ENCODE data around the gene GPC6.

Gene GPC6

GRCh38 chr13:93861818-93862217, 635.2 kb downstream of the GPC6 start:
- Histone ChIP-seq H3K23ac (ENCODE audit: low read length) (no peak overlapping the region), H2BK120ac (ENCODE audit: insufficient read depth, low read length, poor library complexity) (no peak overlapping the region)

DNA sequence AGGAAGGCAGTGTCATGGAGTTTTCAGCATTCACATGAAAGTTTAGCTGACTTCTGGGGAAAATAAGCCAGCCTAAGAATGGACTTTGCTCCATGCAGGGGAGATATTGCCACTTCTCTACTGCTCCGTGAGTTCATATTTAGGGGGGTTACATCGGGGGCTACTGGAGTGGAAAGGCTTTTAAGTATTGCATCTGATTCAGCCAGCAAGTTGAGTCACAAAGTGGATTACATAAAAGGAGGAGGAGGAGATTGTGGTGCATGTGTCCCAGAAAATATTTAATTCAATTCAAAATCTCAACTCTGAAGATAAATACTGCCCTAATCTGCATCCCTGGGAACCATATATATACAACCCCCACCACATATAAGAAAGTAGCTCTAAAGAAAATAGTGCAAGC, 635.7 kb downstream of the GPC6 start:
- Histone ChIP-seq H3K4me2 (ENCODE audit: low read length) (no peak overlapping the region), H3K9me3 (ENCODE audit: insufficient read depth, low read depth, low read length) (no peaks in the 10 kb centered on the region), H2BK12ac (ENCODE audit: low read length) (no peak overlapping the region), H3K23ac (ENCODE audit: low read length) (no peak overlapping the region), H3K79me2 (ENCODE audit: control insufficient read depth, insufficient read depth, low read length, poor library complexity) (no peaks in the 10 kb centered on the region), H2AFZ (ENCODE audit: insufficient read depth, low read length, poor library complexity) (no peak overlapping the region), H2AK5ac (ENCODE audit: low read length) (no peak overlapping the region), H2BK120ac (ENCODE audit: insufficient read depth, low read length, poor library complexity) (no peak overlapping the region), H3K14ac (ENCODE audit: low read length) (no peak overlapping the region), H2BK5ac (ENCODE audit: low read depth, low read length, poor library complexity) (no peak overlapping the region), H3K27me3 (ENCODE audit: insufficient read depth, low read length) (no peaks in the 10 kb centered on the region), H4K12ac (ENCODE audit: low read depth, low read length) (no peak overlapping the region), H3K4ac (ENCODE audit: low read depth, low read length) (no peak overlapping the region), H3K9ac (ENCODE audit: low read length) (no peak overlapping the region), H3K27ac (ENCODE audit: low read depth, low read length) (peak overlapping the region; percentile 34), H4K91ac (ENCODE audit: low read depth, low read length) (no peak overlapping the region), H3K79me1 (ENCODE audit: low read length) (peaks cover 2% of the 10 kb centered on the region), H4K8ac (ENCODE audit: low read depth, low read length) (no peak overlapping the region), H3K18ac (ENCODE audit: low read length) (no peak overlapping the region), H3K4me1 (ENCODE audit: control insufficient read depth in 1 of 2, insufficient read depth in 2 of 2, low read length in 2 of 2) (peaks cover 0 to 6% of the 10 kb centered on the region in 2 experiments), H3K36me3 (ENCODE audit: control insufficient read depth in 1 of 2, insufficient read depth in 2 of 2, low read length in 2 of 2) (no peaks in the 10 kb centered on the region), H3K4me3 (ENCODE audit: low read depth, low read length) (no peak overlapping the region)
- no CpG with 5 or more reads among the region's 2 CpGs for WGBS (ENCODE audit: extremely low coverage, insufficient coverage, insufficient read length)
- no peak for DNase-seq

More at GRCh38 chr13:93861818-93862217, 635.2 kb downstream of the GPC6 start:
- H3K14ac ChIP-seq (ENCODE audit: low read length), result no peak overlapping the region
- H3K9ac ChIP-seq (ENCODE audit: low read length), result no peak overlapping the region
- no peak overlapping the region for H3K4me3 ChIP-seq (ENCODE audit: low read depth, low read length)
- H3K4me1 ChIP-seq (ENCODE audit: control insufficient read depth in 1 of 2, insufficient read depth in 2 of 2, low read length in 2 of 2), result peaks cover 0 to 6% of the 10 kb centered on the region in 2 experiments
- no peak overlapping the region for H2AFZ ChIP-seq (ENCODE audit: insufficient read depth, low read length, poor library complexity)
- no peak overlapping the region for H4K91ac ChIP-seq (ENCODE audit: low read depth, low read length)
- no peaks in the 10 kb centered on the region for H3K9me3 ChIP-seq (ENCODE audit: insufficient read depth, low read depth, low read length)
- peak in 1 of 2 donors; percentile 5 for DNase-seq
- peak overlapping the region; percentile 34 for H3K27ac ChIP-seq (ENCODE audit: low read depth, low read length)
- no peaks in the 10 kb centered on the region for H3K27me3 ChIP-seq (ENCODE audit: insufficient read depth, low read length)
- H3K18ac ChIP-seq (ENCODE audit: low read length), result no peak overlapping the region
- H3K4me2 ChIP-seq (ENCODE audit: low read length), result no peak overlapping the region
- no peak overlapping the region for H2BK12ac ChIP-seq (ENCODE audit: low read length)
- H4K8ac ChIP-seq (ENCODE audit: low read depth, low read length), result no peak overlapping the region
- H4K12ac ChIP-seq (ENCODE audit: low read depth, low read length), result no peak overlapping the region
- no CpG with 5 or more reads among the region's 4 CpGs for WGBS (ENCODE audit: extremely low coverage, insufficient coverage, insufficient read length)
- H3K79me2 ChIP-seq (ENCODE audit: control insufficient read depth, insufficient read depth, low read length, poor library complexity), result no peaks in the 10 kb centered on the region
- H2BK5ac ChIP-seq (ENCODE audit: low read depth, low read length, poor library complexity), result no peak overlapping the region
- peaks cover 2% of the 10 kb centered on the region for H3K79me1 ChIP-seq (ENCODE audit: low read length)
- no peak overlapping the region for H3K4ac ChIP-seq (ENCODE audit: low read depth, low read length)
- no peaks in the 10 kb centered on the region for H3K36me3 ChIP-seq (ENCODE audit: control insufficient read depth in 1 of 2, insufficient read depth in 2 of 2, low read length in 2 of 2)
- H2AK5ac ChIP-seq (ENCODE audit: low read length), result no peak overlapping the region

GRCh38 chr13:93865235-93865634, 638.6 kb downstream of the GPC6 start:
- Histone ChIP-seq H3K18ac (ENCODE audit: low read length) (no peak overlapping the region), H3K27me3 (ENCODE audit: insufficient read depth, low read length) (no peaks in the 10 kb centered on the region), H2AFZ (ENCODE audit: insufficient read depth, low read length, poor library complexity) (no peak overlapping the region), H4K8ac (ENCODE audit: low read depth, low read length) (no peak overlapping the region), H3K4me2 (ENCODE audit: low read length) (no peak overlapping the region), H3K27ac (ENCODE audit: low read depth, low read length) (no peak overlapping the region), H3K9ac (ENCODE audit: low read length) (no peak overlapping the region), H3K4me1 (ENCODE audit: control insufficient read depth in 1 of 2, insufficient read depth in 2 of 2, low read length in 2 of 2) (peaks cover 0 to 6% of the 10 kb centered on the region in 2 experiments), H4K91ac (ENCODE audit: low read depth, low read length) (no peak overlapping the region), H4K12ac (ENCODE audit: low read depth, low read length) (no peak overlapping the region), H3K79me2 (ENCODE audit: control insufficient read depth, insufficient read depth, low read length, poor library complexity) (no peaks in the 10 kb centered on the region), H2BK12ac (ENCODE audit: low read length) (no peak overlapping the region), H3K9me3 (ENCODE audit: insufficient read depth, low read depth, low read length) (no peaks in the 10 kb centered on the region), H3K4me3 (ENCODE audit: low read depth, low read length) (no peak overlapping the region), H2AK5ac (ENCODE audit: low read length) (no peak overlapping the region), H3K23ac (ENCODE audit: low read length) (no peak overlapping the region), H2BK5ac (ENCODE audit: low read depth, low read length, poor library complexity) (no peak overlapping the region), H3K4ac (ENCODE audit: low read depth, low read length) (no peak overlapping the region), H3K14ac (ENCODE audit: low read length) (no peak overlapping the region), H3K79me1 (ENCODE audit: low read length) (peaks cover 2% of the 10 kb centered on the region), H2BK120ac (ENCODE audit: insufficient read depth, low read length, poor library complexity) (no peak overlapping the region), H3K36me3 (ENCODE audit: control insufficient read depth in 1 of 2, insufficient read depth in 2 of 2, low read length in 2 of 2) (no peaks in the 10 kb centered on the region)
- WGBS (ENCODE audit: extremely low coverage, insufficient coverage, insufficient read length), result no CpG with 5 or more reads among the region's 3 CpGs
- no peak for DNase-seq

- Histone ChIP-seq H3K27ac (ENCODE audit: low read depth, low read length) (no peak overlapping the region), H4K8ac (ENCODE audit: low read depth, low read length) (no peak overlapping the region), H3K23ac (ENCODE audit: low read length) (no peak overlapping the region), H2BK120ac (ENCODE audit: insufficient read depth, low read length, poor library complexity) (no peak overlapping the region), H3K4me1 (ENCODE audit: control insufficient read depth in 1 of 2, insufficient read depth in 2 of 2, low read length in 2 of 2) (peaks cover 0 to 2% of the 10 kb centered on the region in 2 experiments), H3K9me3 (ENCODE audit: insufficient read depth, low read depth, low read length) (no peaks in the 10 kb centered on the region), H2AFZ (ENCODE audit: insufficient read depth, low read length, poor library complexity) (no peak overlapping the region), H3K79me1 (ENCODE audit: low read length) (no peaks in the 10 kb centered on the region), H3K79me2 (ENCODE audit: control insufficient read depth, insufficient read depth, low read length, poor library complexity) (no peaks in the 10 kb centered on the region), H3K9ac (ENCODE audit: low read length) (no peak overlapping the region), H3K4ac (ENCODE audit: low read depth, low read length) (no peak overlapping the region), H3K36me3 (ENCODE audit: control insufficient read depth in 1 of 2, insufficient read depth in 2 of 2, low read length in 2 of 2) (no peaks in the 10 kb centered on the region), H2BK12ac (ENCODE audit: low read length) (no peak overlapping the region), H4K91ac (ENCODE audit: low read depth, low read length) (no peak overlapping the region), H3K14ac (ENCODE audit: low read length) (no peak overlapping the region), H3K27me3 (ENCODE audit: insufficient read depth, low read length) (no peaks in the 10 kb centered on the region), H3K4me2 (ENCODE audit: low read length) (no peak overlapping the region), H3K4me3 (ENCODE audit: low read depth, low read length) (no peak overlapping the region), H2BK5ac (ENCODE audit: low read depth, low read length, poor library complexity) (no peak overlapping the region), H4K12ac (ENCODE audit: low read depth, low read length) (no peak overlapping the region), H2AK5ac (ENCODE audit: low read length) (no peak overlapping the region), H3K18ac (ENCODE audit: low read length) (no peak overlapping the region)
- WGBS (ENCODE audit: extremely low coverage, insufficient coverage, insufficient read length), result no CpG with 5 or more reads among the region's 3 CpGs
- DNase-seq, result no peak
Measured at GRCh38 chr13:93867481-93867880, 640.9 kb downstream of the GPC6 start.
